ENCODE measurements around the gene ENSA.
"Not testable (repeated sequence)": the region's sequence is repeated elsewhere in the genome, so short reads cannot be mapped to it uniquely, and the experiment has no call there.

The ENSA gene

GRCh38 chr1:150629115-150629928, at the start of gene ENSA:
Gene ENSA, minus strand, starts transcription at chr1:150629612. Its CDS starts 142 bp downstream, at chr1:150629470.
- DNase-seq = peak; percentile 97

GRCh38 chr1:150678988-150679387, 49.6 kb upstream of the ENSA start:
- DNase-seq = no peak

- no peak for DNase-seq
These were observed 45.5 kb upstream of the ENSA start for GRCh38 chr1:150674881-150675280.

GRCh38 chr1:150663321-150663720, 33.9 kb upstream of the ENSA start:
- no peak for DNase-seq

GRCh38 chr1:150662811-150663210, 33.4 kb upstream of the ENSA start:
- DNase-seq = no peak

GRCh38 chr1:150661156-150661555, 31.7 kb upstream of the ENSA start:
- no peak for DNase-seq

GRCh38 chr1:150660584-150660983, 31.2 kb upstream of the ENSA start:
- DNase-seq = no peak

- DNase-seq = not testable (repeated sequence)
These were observed 27.7 kb upstream of the ENSA start for GRCh38 chr1:150657064-150657463.

- DNase-seq = not testable (repeated sequence)
These were observed 25.2 kb upstream of the ENSA start for GRCh38 chr1:150654635-150655034.

- DNase-seq = no peak
These were observed 20.8 kb upstream of the ENSA start for GRCh38 chr1:150650193-150650592.

- DNase-seq = no peak
These were observed 20.1 kb upstream of the ENSA start for GRCh38 chr1:150649441-150650075.

- no peak for DNase-seq
These were observed 12.9 kb upstream of the ENSA start for GRCh38 chr1:150642296-150642695.

GRCh38 chr1:150641126-150641815, 11.9 kb upstream of the ENSA start:
- not testable (repeated sequence) for DNase-seq

- not testable (repeated sequence) for DNase-seq
These were observed 9.0 kb upstream of the ENSA start for GRCh38 chr1:150638430-150638829.

GRCh38 chr1:150634839-150635622, 5.6 kb upstream of the ENSA start:
- not testable (repeated sequence) for DNase-seq

- DNase-seq = no peak
These were observed 672 bp downstream of the ENSA start for GRCh38 chr1:150628766-150629114.

- DNase-seq = no peak
These were observed 1.5 kb downstream of the ENSA start for GRCh38 chr1:150627826-150628410.

GRCh38 chr1:150626150-150626549, 3.3 kb downstream of the ENSA start:
- peak; percentile 44 for DNase-seq

- not testable (repeated sequence) for DNase-seq
These were observed 4.9 kb downstream of the ENSA start for GRCh38 chr1:150624546-150624945.

GRCh38 chr1:150624134-150624533, 5.3 kb downstream of the ENSA start:
- DNase-seq = peak; percentile 38

GRCh38 chr1:150622303-150622975, 7.0 kb downstream of the ENSA start:
- DNase-seq = peak; percentile 15

Data from activated CD8-positive, alpha-beta memory T cell treated with anti-CD3 and anti-CD28 coated beads for 24 hours (primary cell).